ENCODE data around the gene SCAF1. TPM values are rescaled to one million over a fixed set of nuclear protein-coding genes. Genes with fewer than 3 reads are reported as not detected.
A peak's percentile ranks its signal among the peaks of the same experiment; 100 is the strongest.
"Not testable (repeated sequence)": the region's sequence is repeated elsewhere in the genome, so short reads cannot be mapped to it uniquely, and the experiment has no call there.

SCAF1 gene
- total RNA-seq, 1 donor from 2014 or later, result 79.7 TPM

DNA sequence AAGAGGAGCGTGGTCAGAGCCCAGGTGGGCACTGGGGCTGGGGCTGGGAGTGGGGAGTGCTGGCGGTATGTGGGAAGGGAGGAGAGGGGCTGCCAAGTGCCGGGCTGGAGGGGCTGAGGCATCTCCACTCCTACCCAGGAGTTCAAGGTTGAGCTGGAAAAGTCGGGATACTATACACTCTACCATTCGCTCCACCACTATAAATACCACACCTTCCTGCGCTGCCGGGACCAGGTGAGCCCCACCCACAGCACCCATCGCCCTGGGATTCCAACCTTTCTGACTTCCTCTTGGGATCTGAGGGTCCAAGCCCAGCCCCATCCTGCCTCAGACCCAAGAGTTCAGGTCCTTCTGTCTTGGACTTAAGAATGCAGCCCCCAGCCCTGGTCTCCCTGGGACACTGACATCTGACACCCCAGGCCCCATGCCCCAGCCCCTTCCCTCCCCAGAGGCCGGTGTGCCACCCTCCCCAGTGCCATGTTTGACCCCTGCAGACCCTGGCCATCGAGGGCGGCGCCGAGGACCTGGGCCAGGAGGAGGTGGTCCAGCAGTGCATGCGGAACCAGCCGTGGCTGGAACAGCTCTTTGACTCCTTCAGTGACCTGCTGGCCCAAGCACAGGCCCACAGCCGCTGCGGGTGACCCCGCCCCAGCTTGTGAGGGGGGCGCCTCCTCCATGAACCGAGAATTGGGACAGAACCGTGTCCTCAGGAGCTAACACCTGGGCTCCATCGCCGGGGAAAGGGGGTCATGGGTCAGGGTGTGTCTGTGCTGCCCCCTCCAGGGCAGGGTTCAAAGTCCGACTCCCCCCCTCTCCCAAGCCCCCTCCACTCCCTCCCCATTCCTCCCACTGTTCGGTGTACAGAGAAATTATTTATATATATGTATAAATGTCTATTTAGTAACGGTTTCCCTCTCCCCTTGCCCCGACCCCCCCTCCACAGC is 16.8 kb upstream of the SCAF1 start:
- no peaks in the 10 kb centered on the region for H3K4me1 Mint-ChIP-seq (ENCODE audit: low read depth)
- H3K4me3 Mint-ChIP-seq, result no peak overlapping the region
- H3K27ac Mint-ChIP-seq, result no peak overlapping the region
- DNase-seq (ENCODE audit: low spot score), result no peak
- no peaks in the 10 kb centered on the region for H3K27me3 Mint-ChIP-seq (ENCODE audit: insufficient read depth)
- H3K9me3 Mint-ChIP-seq, result no peaks in the 10 kb centered on the region
- intact Hi-C loops (cut with micrococcal nuclease), result no loop called here
- peaks cover 17% of the 10 kb centered on the region for H3K36me3 Mint-ChIP-seq (ENCODE audit: low read depth)

DNA sequence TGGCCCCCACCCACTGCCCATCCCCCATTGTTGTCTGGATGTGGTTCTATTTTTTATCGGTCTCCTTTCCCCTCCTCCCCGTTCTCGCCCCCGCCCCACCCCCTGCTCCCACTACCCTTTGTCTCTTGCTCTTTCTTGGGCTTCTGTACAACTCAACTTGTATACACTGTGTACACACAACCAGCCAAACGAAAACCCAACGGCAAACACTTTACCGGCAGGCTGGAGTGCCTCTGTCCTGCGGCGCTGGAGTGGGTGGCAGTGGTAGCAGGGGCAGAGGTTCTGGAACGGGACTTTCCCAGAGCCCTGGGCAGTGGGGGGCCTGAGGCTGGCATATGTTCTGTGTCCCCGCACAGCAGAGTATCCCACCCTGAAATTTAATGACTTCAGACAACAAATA is 15.8 kb upstream of the SCAF1 start:
- Mint-ChIP-seq H3K27ac (no peak overlapping the region), H3K36me3 (ENCODE audit: low read depth) (peaks cover 17% of the 10 kb centered on the region), H3K4me3 (no peak overlapping the region), H3K27me3 (ENCODE audit: insufficient read depth) (no peaks in the 10 kb centered on the region), H3K4me1 (ENCODE audit: low read depth) (no peaks in the 10 kb centered on the region), H3K9me3 (no peaks in the 10 kb centered on the region)
- intact Hi-C loops (cut with micrococcal nuclease), result no loop called here
- no peak for DNase-seq (ENCODE audit: low spot score)

DNA sequence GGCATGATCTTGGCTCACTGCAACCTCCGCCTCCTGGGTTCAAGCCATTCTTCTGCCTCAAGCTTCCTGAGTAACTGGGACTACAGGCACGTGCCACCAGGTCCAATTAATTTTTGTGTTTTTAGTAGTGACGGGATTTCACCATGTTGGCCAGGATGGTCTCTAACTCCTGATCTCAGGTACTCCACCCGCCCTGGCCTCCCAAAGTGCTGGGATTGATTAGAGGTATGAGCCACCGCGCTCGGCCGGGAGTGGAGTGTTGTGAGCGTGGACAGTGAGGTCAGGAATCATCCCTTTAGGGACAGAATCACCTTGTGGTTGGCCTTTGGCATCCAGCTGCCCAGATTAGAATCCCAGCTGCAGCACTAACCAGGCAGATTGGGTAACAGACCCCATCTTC is 12.3 kb upstream of the SCAF1 start:
- no peaks in the 10 kb centered on the region for H3K9me3 Mint-ChIP-seq
- DNase-seq (ENCODE audit: low spot score), result no peak
- no peak overlapping the region for H3K27ac Mint-ChIP-seq
- H3K27me3 Mint-ChIP-seq (ENCODE audit: insufficient read depth), result no peaks in the 10 kb centered on the region
- no peaks in the 10 kb centered on the region for H3K4me1 Mint-ChIP-seq (ENCODE audit: low read depth)
- peaks cover 10% of the 10 kb centered on the region for H3K36me3 Mint-ChIP-seq (ENCODE audit: low read depth)
- intact Hi-C loops (cut with micrococcal nuclease), result no loop called here
- no peak overlapping the region for H3K4me3 Mint-ChIP-seq

DNA sequence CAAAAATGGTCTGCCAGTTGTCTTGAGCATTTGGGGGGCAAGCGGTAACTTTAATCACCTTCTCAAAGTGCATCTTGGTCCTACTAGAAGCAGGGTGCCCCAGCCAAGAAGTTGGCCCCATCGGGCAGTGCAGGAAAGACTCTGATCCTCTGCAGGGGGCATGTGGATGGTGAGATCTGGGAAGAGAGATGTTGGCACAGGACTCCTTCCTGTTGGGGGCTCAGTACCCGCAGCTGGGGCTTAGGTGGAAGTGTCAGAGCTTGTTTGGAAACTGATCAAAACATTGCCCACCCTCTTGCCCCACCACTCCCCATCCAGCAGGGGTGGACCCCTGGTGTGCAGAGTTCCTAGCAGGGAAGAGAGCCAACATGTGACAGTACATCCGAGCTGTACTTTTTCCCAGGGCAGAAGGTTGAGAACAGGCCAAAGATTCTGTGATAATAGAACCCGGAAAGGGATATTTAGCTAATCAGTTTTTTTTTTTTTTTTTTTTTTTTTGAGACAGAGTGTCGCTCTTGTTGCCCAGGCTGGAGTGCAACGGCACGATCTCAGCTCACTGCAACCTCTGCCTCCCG is 10.9 kb upstream of the SCAF1 start:
- no peak for DNase-seq (ENCODE audit: low spot score)
- H3K4me3 Mint-ChIP-seq, result no peak overlapping the region
- intact Hi-C loops (cut with micrococcal nuclease), result no loop called here
- H3K27me3 Mint-ChIP-seq (ENCODE audit: insufficient read depth), result no peaks in the 10 kb centered on the region
- no peaks in the 10 kb centered on the region for H3K9me3 Mint-ChIP-seq
- peaks cover 10% of the 10 kb centered on the region for H3K36me3 Mint-ChIP-seq (ENCODE audit: low read depth)
- H3K4me1 Mint-ChIP-seq (ENCODE audit: low read depth), result no peaks in the 10 kb centered on the region
- H3K27ac Mint-ChIP-seq, result no peak overlapping the region

DNA sequence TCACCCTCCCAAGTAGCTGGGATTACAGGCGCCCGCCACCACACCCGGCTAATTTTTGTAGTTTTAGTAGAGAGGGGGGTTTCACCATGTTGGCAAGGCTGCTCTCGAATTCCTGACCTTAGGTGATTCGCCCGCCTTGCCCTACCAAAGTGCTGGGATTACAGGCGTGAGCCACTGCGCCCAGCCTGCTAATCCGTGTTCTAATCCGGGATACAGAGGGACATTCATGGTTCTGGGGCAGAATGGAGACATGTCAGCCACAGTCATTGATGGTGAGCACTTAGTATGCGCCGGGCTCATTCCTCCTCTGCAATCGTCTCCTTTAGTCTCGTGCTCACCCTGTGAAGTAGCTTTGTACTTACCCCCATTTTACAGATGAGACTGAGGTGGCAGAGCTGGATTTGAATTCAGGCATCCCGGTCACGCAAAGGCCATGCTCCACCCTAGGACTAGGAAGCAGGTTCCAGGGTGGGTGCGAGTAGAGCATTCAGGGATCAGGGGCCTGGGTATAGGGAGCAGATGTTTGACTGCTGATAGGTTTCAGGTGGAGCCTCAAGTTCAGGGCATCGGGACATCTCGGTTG is 10.3 kb upstream of the SCAF1 start:
- no peak overlapping the region for H3K27ac Mint-ChIP-seq
- H3K27me3 Mint-ChIP-seq (ENCODE audit: insufficient read depth), result no peaks in the 10 kb centered on the region
- no peaks in the 10 kb centered on the region for H3K4me1 Mint-ChIP-seq (ENCODE audit: low read depth)
- intact Hi-C loops (cut with micrococcal nuclease), result no loop called here
- H3K36me3 Mint-ChIP-seq (ENCODE audit: low read depth), result peaks cover 9% of the 10 kb centered on the region
- no peak for DNase-seq (ENCODE audit: low spot score)
- no peaks in the 10 kb centered on the region for H3K9me3 Mint-ChIP-seq
- no peak overlapping the region for H3K4me3 Mint-ChIP-seq

DNA sequence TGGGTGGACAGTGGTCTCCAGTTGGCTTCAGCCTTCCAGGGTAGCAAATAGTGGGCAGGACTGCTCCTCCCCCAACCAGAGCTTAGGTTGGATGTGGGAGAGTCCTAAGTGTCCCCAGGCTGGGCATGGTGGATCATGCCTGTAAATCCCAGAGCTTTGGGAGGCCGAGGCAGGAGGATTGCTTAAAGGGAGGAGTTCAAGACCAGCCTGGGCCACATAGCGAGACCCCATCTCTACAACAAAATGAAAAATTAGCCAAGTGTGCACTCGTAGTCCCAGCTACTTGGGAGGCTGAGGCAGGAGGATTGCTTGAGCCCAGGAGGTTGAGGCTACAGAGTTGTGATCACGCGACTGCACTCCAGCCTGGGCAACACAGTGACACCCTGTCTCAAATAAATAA is 9.4 kb upstream of the SCAF1 start:
- no peak for DNase-seq (ENCODE audit: low spot score)
- no peaks in the 10 kb centered on the region for H3K9me3 Mint-ChIP-seq
- intact Hi-C loops (cut with micrococcal nuclease), result no loop called here
- no peak overlapping the region for H3K27ac Mint-ChIP-seq
- H3K36me3 Mint-ChIP-seq (ENCODE audit: low read depth), result peaks cover 4% of the 10 kb centered on the region
- no peak overlapping the region for H3K4me3 Mint-ChIP-seq
- H3K4me1 Mint-ChIP-seq (ENCODE audit: low read depth), result peaks cover 1% of the 10 kb centered on the region
- H3K27me3 Mint-ChIP-seq (ENCODE audit: insufficient read depth), result no peaks in the 10 kb centered on the region

DNA sequence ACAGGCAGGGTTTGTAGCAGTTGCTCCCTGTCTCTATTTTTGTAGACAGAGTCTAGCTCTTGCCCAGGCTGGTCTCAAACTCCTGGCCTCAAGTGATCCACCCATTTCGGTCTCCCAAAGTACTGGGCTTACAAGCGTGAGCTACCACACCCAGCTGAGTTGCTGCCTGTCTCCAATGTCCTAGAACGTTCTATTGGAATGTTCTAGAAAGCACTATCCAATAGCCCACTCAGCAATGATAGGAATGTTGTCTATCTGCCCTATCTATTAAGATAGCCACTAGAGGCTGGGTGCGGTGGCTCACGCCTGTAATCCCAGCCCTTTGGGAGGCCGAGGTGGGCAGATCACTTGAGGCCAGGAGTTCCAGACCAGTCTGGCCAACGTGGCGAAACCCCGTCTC is 8.7 kb upstream of the SCAF1 start:
- H3K36me3 Mint-ChIP-seq (ENCODE audit: low read depth); intact Hi-C loops (cut with micrococcal nuclease); H3K9me3 Mint-ChIP-seq; H3K27me3 Mint-ChIP-seq (ENCODE audit: insufficient read depth); H3K27ac Mint-ChIP-seq; H3K4me1 Mint-ChIP-seq (ENCODE audit: low read depth); DNase-seq (ENCODE audit: low spot score); H3K4me3 Mint-ChIP-seq: not testable (repeated sequence)

DNA sequence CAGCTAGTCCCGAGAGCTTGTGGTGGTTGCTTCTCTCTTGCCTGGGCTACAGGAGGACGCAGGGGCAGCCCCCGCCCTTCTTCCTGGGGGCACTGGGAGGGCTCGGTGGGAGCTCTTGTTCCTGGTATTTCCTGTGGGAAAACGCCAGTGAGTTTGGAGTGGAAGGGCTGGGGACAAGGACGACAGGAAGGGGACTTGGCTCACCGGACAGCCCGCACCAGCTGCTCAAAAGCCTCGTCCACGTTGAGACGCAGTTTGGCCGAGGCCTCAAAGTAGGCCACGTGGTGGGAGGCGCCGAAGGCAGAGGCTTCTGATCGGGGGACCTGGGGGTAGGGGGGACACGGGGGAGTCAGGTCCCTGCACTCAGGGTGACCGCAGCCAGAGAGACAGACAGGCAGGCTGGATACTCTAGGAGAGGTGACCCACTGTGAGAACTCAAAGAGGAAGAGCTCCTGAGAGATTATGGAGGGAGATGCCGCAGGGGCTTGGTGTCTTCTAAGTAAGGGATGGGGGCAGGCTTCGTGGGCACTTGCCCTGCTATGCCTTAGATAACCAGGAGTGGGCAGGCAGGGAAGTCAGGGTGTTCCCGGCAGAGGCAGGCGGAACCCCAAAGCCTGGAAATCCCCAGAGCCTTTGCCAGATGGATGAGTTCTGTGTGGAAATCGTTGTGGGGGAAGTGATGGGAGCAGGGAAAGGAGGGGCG is 6.3 kb upstream of the SCAF1 start:
- H3K36me3 Mint-ChIP-seq (ENCODE audit: low read depth), result no peaks in the 10 kb centered on the region
- DNase-seq (ENCODE audit: low spot score), result no peak
- H3K9me3 Mint-ChIP-seq, result no peaks in the 10 kb centered on the region
- H3K4me3 Mint-ChIP-seq, result no peak overlapping the region
- intact Hi-C loops (cut with micrococcal nuclease), result no loop called here
- no peak overlapping the region for H3K27ac Mint-ChIP-seq
- H3K27me3 Mint-ChIP-seq (ENCODE audit: insufficient read depth), result no peaks in the 10 kb centered on the region
- peaks cover 25% of the 10 kb centered on the region for H3K4me1 Mint-ChIP-seq (ENCODE audit: low read depth)

DNA sequence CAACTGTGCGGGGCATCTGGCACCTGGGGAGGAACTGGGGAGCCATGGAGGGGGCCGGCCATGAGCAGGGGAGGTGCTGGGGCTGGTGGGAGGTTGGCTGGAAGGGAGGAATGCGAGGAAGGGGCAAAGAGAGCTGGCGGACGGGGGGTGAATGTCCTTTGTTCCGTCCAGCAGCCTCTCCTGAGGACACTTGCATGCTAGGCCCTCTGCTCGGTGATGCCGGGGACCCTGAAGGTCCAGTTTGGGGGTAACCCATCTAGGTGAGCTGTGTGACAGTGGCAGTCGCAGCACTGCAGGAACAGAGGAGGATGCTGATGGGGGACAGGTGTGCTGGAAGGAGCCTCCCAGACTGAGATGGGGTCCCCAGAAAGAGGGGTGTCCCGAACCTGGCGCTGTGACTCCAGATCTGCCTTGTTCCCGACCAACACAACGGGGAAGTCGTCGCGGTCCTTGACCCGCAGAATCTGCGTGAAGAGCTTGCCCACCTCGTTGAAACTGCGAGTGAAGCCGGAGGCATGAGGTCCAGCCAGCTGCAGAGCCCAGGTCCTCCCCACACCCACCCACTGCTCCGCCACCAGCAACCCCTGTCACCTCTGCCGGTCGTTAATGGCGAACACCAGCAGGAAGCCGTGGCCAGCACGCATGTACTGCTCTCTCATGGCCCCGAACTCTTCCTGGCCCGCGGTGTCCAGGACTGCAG is 5.6 kb upstream of the SCAF1 start:
- DNase-seq (ENCODE audit: low spot score), result no peak
- Mint-ChIP-seq H3K4me3 (no peak overlapping the region), H3K27ac (no peak overlapping the region), H3K36me3 (ENCODE audit: low read depth) (no peaks in the 10 kb centered on the region), H3K4me1 (ENCODE audit: low read depth) (peaks cover 27% of the 10 kb centered on the region), H3K27me3 (ENCODE audit: insufficient read depth) (no peaks in the 10 kb centered on the region), H3K9me3 (no peaks in the 10 kb centered on the region)
- intact Hi-C loops (cut with micrococcal nuclease), result no loop called here

DNA sequence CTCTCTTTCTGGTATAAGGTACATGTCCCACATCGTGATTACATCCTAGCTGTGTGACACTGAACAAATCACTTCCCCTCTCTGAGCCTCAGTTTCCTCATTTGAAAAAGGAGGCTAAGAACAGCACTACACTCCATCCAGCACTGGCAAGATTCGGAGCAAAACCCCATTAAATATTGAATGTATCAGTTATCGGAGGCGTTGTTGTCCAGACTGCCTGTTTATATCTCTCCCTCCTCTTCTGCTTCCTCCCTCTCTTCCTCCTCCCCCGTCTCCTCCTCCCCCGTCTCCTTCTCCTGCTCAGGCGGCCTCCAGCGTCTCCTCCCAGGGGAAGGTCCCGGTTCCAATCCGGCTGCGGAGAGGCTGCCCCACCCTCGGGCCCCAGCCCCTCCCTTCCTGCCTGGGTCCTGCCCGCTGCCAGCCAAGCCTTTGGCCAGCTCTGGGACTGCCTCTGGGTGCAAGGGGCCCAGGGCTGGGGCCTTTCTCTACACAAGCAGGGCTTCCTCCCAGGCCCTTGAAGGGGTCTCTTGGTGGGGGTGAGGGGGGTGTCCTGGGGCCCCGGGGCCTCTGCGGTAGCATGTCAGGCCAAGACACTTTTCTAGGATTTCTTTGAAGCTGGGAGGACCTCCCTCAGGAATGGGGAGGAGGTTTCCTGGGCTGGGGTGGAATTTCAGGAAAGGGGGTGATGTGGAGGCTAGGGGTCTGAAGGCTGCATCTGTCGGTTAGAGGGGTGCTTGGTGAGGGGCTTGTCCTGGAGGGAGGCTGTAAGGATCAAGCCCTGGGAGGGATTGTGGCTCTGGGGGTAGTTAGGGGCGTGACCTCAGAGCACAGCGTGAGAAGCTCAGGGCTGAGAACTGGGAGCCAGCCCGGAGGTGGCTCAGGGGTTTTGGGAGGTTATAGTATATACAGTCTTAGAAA is 3.9 kb upstream of the SCAF1 start:
- Mint-ChIP-seq H3K36me3 (ENCODE audit: low read depth) (no peaks in the 10 kb centered on the region), H3K4me1 (ENCODE audit: low read depth) (peaks cover 38% of the 10 kb centered on the region), H3K9me3 (no peaks in the 10 kb centered on the region), H3K27me3 (ENCODE audit: insufficient read depth) (no peaks in the 10 kb centered on the region), H3K27ac (peak overlapping the region; percentile 45), H3K4me3 (peak overlapping the region; percentile 77)
- intact Hi-C loops (cut with micrococcal nuclease), result no loop called here
- no peak for DNase-seq (ENCODE audit: low spot score)

DNA sequence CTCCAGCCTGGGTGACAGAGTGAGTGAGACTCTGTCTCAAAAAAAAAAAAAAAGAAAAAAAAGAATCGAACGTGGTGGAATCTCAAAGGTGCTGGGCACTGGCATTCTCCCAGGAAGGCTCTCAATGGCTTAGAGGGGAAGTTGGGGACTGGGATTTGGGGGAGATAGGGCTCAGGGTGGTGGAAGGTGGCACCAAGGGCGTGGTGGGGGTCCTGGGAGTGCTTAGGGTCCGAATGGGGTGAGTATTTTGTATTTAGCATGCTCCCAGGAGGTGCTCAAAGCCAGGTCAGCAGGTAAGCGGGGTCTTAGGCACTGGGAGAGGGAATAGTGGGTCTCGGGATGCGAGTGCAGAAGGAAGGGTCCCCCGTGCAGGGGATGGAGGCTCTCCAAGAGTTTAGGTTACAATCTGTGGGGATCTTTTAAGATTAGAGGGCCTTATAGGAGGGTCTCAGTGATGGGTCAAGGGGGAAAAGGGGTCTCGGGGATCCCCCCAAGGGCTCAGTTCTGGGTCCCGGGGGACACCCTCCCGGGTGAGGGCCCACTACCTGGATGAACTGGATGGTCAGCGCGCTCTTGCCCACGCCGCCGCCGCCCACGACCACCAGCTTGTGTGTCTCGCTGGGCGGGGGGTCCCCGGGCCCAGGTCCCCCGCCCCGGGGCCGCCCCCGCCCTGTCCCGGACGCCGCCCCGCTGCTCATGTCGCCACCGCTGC is 2.5 kb upstream of the SCAF1 start:
- H3K27ac Mint-ChIP-seq, result peak overlapping the region; percentile 61
- intact Hi-C loops (cut with micrococcal nuclease), result loop anchor here (1.0 to 10.0 kb wide), 15 partner anchors 37 to 1277 kb away; partner anchors contain the start of genes ALDH16A1, DBP, FUZ and JOSD2
- DNase-seq (ENCODE audit: low spot score), result no peak
- no peaks in the 10 kb centered on the region for H3K9me3 Mint-ChIP-seq
- peaks cover 53% of the 10 kb centered on the region for H3K4me1 Mint-ChIP-seq (ENCODE audit: low read depth)
- H3K4me3 Mint-ChIP-seq, result peak overlapping the region; percentile 77
- no peaks in the 10 kb centered on the region for H3K27me3 Mint-ChIP-seq (ENCODE audit: insufficient read depth)
- peaks cover 6% of the 10 kb centered on the region for H3K36me3 Mint-ChIP-seq (ENCODE audit: low read depth)
